Stimulated activated CD4-positive, alpha-beta T cell treated with anti-CD3 and anti-CD28 coated beads, Interleukin-1b, Interleukin-23, amount 100 ng/mL, for 24 hours (primary cell): ENCODE measurements around the gene PSD4.

Source experiments
- DNase-seq, 4 experiments: peaks; one replicate each; pipeline ENCODE4 v3.0.0-alpha.2; 2020; ENCODE audit warnings: low read depth in 4 of 4, low spot score in 1 of 4

PSD4 gene

DNA sequence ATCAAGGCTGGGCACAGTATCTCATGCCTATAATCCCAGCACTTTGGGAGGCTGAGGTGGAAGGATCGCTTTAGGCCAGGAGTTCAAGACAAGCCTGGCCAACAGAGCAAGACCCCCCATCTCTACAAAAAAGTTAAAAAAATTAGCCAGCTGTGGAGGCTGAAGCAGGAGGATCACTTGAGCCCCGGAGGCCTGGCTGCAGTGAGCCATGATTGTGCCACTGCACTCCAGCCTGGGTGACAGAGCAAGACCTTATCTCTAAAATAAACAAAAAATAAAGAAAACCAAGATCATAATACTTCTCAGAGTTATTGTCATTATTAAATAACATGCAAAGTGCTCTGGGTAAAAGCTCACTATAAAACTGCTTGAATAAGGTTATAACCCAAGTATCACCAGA lies 31.5 kb upstream of the PSD4 start:
- no peak for DNase-seq

DNA sequence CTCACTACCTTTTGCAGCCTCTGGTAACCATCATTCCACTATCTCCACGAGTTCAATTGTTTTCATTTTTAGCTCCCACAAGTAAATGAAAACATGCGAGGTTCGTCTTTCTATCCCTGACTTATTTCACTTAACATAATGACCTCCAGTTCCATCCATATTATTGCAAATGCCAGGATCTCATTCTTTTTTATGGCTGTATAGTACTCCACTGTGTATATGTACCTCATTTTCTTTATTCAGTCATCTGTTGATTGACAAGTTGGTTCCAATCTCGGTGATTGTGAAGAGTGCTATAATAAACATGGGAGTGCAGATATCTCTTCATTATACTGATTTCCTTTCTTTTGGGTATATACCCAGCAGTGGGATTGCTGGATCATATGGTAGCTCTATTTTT lies 29.5 kb upstream of the PSD4 start:
- DNase-seq = no peak

DNA sequence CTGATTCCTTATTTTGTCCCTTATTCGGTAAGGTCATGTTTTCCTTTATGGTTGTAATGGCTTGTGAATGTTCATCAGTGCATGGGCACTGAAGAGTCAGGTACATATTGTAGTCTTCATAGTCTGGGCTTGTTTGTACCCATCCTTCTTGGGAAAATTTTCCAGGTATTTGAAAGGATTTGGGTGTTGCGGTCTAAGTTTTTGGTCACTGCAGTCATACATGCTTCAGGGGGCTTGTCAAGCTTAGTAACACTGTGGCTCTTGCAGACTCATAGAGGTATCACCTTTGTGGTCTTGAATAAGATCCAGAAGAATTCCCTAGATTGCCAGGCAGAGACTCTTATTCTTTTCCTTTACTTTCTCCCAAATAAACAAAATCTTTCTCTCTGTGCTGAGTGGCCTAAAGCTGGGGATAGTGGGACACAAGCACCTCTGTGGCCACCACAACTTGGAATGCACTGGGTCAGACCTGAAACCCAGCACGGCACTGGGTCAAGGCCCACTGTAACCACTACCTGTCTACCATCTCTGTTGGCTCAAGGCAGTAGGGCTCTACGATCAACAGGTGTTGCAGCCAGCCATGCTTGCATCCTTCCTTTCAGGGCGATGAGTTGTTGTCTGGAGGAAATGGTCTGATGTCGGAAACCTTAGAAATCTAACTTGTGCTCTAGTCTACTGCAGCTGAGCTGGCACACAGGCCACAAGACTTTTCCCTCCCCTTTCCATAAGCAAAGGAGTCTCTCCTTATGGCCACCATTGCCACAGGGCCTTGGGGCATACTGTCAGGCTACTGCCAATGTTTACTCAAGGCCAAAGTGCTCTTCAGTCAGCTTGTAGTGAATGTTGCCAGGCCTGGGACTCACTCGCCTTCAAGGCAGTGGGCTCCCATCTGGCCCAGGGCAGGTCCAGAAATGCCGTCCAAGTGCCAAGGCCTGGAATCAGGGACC lies 24.9 kb upstream of the PSD4 start:
- no peak for DNase-seq

DNA sequence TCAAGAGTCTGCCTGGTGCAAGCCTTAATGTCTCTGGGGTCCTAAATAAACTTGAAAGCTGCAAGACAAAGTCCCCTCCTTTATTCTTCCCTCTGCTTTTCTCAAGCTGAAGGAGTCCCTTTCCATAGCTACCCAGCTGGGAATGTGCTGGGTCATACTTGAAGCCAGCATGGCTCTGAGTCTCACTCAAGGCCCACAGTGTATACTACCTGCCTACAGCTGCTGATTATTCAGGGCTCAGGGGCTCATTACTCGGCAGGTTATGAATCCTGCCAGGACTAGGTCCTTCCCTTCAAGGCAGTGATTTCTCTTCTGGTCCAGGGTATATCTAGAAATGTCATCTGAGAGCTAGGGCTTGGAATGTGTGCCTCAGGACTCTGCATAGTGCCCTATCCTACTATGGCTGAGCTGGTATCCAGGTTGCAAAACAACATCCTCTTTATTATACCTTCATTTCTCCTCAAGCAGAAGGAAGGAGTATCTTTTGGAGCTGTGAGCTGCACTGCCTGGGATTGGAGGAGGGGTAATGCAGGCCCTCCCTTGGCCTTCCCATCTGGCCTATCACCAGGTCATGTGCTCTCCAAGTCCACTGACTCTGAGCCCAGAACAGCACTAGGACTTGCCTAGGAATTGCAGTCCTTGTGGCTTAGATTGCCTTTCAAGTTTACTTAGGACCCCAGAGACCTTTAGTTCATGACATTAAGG lies 24.1 kb upstream of the PSD4 start:
- no peak for DNase-seq

DNA sequence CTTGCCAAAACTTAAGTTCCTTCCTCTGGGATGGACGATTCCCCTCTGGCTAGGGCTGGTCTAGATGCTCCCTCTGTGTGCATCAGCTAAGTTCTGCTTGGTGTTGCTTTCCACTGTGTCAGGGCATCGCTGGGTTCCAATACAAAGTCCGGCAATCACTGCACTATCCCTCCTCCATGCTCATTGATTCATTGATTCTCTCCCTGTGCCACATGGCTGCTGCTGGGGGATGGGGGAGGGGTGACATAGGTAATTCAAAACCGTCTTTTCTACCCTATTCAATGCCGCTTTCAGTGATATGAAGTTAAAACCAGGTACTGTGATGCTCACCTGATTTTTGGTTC lies 23.5 kb upstream of the PSD4 start:
- no peak for DNase-seq

DNA sequence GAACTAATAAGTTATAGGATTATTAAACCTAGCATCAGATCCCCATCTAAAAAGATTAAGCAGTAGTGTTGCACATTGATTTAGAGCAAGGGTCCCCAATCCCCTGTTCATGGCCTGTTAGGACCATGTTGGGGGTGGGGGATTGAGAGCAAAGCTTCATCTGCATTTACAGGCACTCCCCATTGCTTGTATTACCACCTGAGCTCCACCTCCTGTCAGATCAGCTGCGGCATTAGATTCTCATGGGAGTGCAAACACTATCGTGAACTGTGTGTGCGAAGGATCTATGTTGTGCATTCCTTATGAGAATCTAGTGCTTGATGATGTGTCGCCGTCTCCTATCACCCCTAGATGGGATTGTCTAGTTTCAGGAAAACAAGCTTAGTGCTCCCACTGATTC lies 18.4 kb upstream of the PSD4 start:
- no peak for DNase-seq

DNA sequence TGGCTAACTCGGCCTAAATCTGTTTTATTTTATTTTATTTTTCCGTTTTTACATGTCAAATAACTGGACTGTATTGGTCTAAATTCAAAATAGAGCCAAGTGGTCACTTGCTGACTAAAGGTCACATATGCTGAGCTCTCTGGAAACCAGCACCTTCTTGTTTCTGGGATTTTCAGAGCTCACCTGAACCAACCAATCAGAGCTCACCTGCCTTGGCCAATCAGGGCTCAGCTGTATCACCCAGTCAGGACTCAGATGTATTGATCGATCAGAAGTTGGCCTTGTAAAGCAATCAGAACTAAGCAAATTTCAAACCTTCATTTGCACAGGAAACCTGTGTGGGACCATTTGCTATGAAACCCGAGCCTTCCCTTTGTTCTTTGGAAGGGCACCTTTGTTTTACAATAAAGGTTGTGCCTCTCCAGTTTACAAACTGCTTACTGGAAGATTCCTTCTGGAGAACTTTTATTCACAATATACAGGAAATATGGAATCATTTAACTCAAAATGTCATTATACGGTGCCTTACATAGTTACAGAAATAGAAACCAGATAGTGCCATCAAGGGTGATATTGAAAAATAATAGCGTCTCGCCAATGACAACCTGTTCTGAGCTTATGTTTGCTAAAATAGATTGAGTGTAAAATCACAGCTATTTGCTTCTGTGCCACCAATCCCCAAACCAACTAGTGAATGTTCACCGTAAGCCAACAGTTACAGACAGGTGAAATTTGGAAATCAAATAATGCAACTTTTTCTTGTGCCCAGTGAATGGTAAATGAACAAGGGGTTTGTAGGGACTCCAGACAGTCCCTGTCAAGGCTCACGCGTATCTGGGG lies 17.3 kb upstream of the PSD4 start:
- no peak for DNase-seq

DNA sequence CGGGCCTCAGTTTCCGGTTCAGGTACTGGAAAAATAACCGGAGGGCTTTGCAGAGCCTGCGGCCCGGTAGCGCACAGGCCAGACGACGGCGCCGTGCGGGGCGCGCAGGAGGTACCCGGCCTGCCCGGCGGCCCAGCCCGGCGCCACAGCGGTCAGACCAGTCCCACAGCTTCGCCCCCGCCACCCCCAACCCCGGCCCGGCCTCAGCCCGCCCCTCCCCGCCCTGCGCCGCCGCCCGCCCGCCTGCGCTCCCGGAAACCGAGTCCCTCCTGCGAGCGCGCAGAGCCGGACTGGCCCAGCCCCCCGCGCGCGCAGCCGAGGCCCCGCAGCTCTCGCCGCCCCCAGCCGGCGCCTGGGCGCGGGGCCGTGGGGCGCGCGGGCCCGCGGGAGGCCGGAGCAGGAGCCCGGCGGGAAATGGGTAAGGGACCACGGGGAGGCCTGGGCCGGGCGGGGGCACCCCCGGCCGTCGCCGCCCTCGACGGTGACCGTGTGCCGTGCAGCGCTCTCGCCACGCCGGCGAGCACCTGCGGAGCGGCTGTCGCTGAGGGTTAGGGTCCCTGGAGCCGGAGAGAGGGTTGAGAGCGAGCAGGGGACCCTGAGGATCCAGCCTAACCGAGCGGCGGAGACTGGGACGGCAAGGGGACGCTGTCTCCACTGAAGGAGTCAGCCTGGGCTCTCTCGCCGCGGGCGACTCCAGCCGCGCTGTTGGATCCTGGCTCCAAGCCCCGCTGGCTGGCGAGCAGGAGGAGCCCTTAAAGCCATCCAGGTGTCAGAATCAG lies 16.5 kb upstream of the PSD4 start:
- DNase-seq = peak in 1 of 4 experiments; percentile 57

DNA sequence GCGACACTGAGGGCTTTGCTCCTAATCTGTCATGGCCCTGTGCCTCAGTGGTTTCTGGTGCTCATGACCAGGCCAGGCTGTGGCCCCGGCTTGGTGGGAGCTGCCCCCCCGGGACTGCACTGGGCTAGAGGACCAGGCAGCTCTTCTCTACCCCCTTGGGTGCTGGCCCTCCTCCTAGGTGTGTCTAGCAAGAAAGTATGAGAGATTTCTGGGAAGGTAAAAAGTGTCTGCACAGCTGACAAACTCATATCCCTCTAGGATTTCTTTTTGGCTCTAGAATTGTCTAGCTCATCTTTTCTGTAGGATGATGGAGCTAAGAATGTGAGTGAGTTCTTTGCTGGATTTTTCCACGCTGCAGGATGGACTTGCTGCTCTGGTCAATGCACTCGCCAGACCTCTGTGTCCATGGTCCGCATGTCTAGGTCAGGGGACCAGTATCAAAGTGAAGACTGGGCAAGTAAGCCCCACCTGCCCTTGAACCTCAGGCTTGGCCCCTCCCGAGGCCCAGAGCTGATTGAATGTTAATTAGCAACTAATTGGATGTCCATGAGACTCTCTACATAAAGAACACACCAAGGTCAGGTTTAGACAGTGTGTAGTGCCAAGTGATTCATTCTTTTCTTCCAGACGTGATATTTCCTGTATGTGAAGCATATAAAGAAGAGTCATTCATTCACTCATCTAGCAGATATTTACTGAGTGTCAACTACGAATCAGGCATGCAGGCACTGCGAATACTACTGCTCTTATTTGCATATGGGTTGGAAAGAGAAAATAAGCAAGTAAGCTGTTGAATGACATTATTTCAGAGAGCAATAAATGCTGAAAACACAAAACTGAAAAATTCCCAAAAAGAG lies 15.6 kb upstream of the PSD4 start:
- no peak for DNase-seq

DNA sequence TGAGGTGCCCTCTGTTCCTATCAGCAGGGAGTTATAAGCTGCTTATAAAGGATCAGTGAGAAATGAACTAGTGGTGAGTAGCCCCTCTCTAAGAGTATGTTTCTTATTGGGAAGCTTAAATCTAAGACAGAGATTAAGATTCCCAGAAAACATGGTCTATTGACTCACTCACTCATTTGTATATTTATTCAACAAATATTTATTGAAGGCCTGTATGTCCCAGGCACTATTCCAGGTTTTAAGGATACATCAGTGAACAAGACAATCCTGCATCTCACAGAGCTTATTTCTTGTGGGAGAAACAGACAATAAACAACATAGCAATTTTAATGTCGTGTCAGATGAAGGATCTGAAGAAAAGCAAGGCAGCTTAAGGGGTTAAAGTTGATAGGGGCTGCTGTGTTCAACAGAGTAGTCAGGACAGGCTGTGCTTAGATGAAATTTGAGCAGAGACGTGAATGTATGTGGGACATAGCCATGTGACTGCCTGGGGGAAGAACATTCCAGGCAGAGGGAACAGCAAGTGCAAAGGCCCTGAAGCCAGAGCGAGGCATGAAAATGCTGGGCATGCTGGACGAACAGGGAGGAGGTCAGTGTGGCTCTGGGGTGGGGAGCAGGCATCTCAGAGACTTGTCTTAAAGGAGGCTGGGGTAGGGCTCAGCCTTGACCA lies 14.8 kb upstream of the PSD4 start:
- no peak for DNase-seq

DNA sequence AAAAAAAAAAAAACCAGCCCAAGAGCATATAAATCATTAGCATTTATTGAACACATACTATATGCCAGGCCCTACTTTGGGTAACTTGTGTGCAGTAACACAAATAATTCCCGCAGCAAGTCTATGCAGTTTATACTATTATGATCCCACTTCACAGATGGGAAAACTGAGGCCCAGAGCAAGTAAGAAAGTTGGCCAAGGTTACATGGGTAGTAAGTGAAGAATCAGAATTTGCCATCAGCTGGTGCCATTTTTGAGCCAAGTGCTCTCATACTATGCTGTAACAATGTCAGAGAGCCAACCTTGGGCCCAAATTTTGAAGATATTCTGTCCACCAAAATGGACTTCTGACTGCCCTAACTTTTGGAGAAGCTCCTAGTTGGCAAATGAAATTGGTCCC lies 13.5 kb upstream of the PSD4 start:
- DNase-seq = no peak

DNA sequence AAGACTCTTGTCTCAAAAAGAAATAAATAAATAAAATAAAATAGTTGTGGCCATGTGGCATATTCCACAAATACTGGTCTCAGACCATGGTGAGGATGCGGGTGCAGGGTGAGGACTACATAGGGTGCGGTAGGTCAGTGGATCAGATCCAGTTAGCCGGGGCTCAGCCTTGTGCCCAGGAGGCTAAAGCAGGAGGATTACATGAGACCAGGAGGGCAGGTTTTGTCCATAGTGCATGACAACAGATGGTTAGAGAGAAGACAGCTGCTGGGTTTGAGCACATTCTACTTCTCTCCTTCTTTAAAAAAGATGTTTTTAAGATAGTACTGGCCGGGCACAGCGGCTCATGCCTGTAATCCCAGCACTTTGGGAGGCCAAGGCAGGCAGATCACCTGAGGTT lies 12.8 kb upstream of the PSD4 start:
- DNase-seq = no peak

DNA sequence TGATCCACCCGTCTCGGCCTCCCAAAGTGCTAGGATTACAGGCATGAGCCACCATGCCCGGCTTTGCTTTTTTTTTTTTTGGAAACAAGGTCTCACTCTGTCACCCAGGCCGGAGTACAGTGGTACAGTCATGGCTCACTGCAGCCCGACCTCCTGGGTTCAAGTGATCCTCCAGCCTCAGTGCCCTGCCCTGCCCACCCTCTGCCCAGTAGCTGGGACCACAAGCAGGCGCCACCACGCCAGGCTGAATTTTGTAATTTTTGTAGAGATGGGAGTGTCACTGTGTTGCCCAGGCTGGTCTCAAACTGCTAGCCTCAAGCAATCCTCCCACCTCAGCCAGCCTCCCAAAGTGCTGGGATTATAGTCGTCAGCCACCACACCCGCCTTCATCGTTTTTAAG lies 11.6 kb upstream of the PSD4 start:
- no peak for DNase-seq

DNA sequence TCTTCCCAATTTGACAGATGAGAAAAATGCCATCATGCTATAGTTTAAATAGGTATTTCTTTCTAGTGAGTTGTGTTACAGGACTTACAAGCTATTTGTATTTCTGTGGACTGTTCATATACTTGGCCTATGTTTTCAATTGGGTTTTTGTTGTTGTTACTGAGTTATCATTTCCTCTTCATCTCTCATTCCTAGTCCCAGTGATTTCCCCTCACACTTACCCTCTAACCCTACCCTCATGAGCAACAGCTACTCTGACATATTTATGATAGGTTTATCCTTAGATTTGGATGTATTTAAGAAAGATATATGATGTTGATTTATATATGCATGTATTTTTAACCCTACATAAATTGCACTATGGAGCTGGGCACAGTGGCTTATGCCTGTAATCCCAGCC lies 10.9 kb upstream of the PSD4 start:
- DNase-seq = no peak

DNA sequence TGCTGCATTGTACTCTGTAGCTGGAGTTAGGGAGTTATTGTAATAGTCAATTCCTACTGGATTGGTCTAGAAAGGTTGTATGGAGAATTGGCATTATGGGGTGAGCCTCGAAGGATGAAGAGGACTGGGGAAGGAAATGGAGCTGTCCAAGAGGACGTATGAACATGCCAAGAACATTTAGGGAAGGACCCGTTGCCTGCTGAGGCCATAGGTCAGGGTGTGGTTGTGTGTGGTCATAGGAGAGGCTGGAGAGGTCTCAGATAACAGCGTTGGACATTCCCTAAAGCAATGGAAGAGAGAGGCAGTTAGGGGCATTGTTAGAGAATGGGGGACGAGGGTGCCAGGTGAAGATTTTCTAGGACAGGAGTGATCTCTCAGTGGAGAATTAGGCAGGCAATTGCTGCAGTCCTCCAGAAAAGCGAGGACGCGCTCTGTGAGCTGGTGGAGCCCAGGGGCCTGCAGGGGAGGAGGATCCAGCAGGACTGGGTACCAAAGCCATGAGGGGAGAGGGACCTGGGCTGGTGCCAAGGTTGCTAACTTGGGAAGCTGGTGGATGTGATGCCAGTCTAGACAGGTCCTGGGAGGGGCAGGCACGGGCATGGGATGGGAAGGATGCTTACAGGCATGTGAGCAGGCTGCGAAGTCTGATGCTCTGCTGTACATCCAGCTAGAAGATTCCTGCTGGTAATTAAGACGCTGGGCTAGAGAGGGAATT lies 9.4 kb upstream of the PSD4 start:
- no peak for DNase-seq

DNA sequence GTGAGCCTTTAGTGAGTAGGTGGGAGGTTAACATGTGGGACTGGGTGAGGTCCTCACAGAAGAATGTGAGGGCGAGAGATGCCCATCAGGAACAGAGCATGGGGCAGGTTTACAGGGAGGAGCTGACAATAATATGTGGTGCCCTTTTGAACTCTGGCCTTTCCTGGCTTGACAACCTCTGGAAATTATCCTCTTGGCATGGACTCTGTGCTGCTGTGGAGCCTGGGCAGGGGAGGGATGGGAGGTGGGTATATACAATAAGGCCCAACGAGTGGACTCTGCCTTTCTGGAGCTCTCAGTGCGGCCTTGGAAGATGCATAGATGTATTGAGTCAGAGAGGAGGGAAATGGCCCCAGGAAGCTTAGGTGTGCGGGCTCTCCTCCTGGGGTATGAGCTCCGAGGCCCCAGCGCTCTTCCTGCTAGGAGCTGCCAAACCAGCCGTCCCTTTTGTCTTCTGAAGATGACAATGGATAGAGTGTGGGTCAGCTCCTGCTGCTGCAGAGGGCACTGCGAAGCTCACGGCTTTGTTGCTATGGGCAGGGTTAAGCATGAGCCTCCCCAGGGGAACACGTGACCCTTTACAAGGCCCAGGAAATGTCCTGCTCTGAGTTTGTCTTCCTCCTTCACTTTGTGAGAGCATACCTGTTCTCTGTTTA lies 8.7 kb upstream of the PSD4 start:
- no peak for DNase-seq

DNA sequence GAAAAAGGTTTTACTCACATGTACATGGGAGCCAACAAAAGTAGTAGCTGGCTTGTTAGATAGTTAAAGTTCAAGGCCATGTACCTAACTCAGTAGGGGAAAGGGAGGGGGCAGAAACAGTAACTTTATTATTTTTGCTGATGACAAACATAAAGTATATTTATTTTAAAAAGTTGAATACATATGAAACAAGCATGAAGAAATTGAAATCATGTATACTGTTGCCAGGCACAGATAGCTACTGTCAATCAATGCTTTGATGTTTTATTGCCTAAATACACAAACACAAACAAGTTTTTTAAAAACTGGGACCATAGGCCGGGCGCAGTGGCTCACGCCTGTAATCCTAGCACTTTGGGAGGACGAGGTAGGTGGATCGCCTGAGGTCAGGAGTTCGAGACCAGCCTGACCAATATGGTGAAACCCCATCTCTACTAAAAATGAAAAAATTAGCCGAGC lies 7.6 kb upstream of the PSD4 start:
- DNase-seq = no peak
